CD4-positive, alpha-beta T cell (primary cell): ENCODE data around the gene SRRD. TPM values are rescaled to one million over a fixed set of nuclear protein-coding genes. Genes with fewer than 3 reads are reported as not detected.

Experiments
- ATAC-seq: fragments of 200-7000 bp; cut with Tn5 transposase; one replicate; pipeline ENCODE4 v1.10.0; 2022; ENCODE audit warnings: mild to moderate bottlenecking; ENCODE audit not compliant: poor library complexity
- CTCF ChIA-PET: fragments of 350-600 bp; sonication (Branson Sonifier 250); formaldehyde crosslinking; loops from one replicate; lab custom pipeline; 2021; ENCODE audit warnings: antibody characterized with exemption, inconsistent platforms; lab: Charles Lee
- POLR2A ChIA-PET: fragments of 350-600 bp; sonication (Branson Sonifier 250); formaldehyde crosslinking; loops from one replicate; lab custom pipeline; 2021; ENCODE audit warnings: antibody characterized with exemption, inconsistent platforms; lab: Charles Lee
- DNase-seq, 14 experiments: peaks; one replicate each; pipeline ENCODE4 v3.0.0-alpha.2; 2013 to 2020; ENCODE audit warnings: mixed read lengths in 2 of 14
- H3K27ac ChIP-seq, 2 donors: one replicate each; pipeline versions ENCODE4 v1.5.1 to v1.7.0; 2013; ENCODE audit warnings: low read length in 2 of 2, low read depth in 1 of 2, mild to moderate bottlenecking in 1 of 2
- H3K27me3 ChIP-seq, 2 experiments: 1 replicate in 1 of 2; 2 replicates in 1 of 2; pipeline versions ENCODE4 v1.6.1 to v1.7.0; 2013; ENCODE audit warnings: low read length in 2 of 2, control low read depth in 1 of 2, mild to moderate bottlenecking in 1 of 2, moderate library complexity in 1 of 2; ENCODE audit not compliant: insufficient read depth in 2 of 2, control insufficient read depth in 1 of 2
- H3K36me3 ChIP-seq: one replicate; pipeline ENCODE4 v1.6.1; 2013; ENCODE audit warnings: low read length, control low read depth; ENCODE audit not compliant: insufficient read depth
- H3K4me1 ChIP-seq: one replicate; pipeline ENCODE4 v1.6.1; 2013; ENCODE audit warnings: low read length, control low read depth; ENCODE audit not compliant: insufficient read depth
- H3K4me3 ChIP-seq: one replicate; pipeline ENCODE4 v1.5.1; 2013; ENCODE audit warnings: mild to moderate bottlenecking, low read length, moderate library complexity
- H3K9me3 ChIP-seq, 2 experiments: 1 replicate in 1 of 2; 2 replicates in 1 of 2; pipeline versions ENCODE4 v1.6.1 to v1.7.0; 2013; ENCODE audit warnings: low read length in 2 of 2, mild to moderate bottlenecking in 2 of 2, control low read depth in 1 of 2, moderate library complexity in 1 of 2; ENCODE audit not compliant: control insufficient read depth in 1 of 2, insufficient read depth in 1 of 2
- H3K27ac Mint-ChIP-seq: one replicate; pipeline ENCODE4 v1.8.0; 2020; ENCODE audit warnings: mixed read lengths
- H3K27me3 Mint-ChIP-seq: one replicate; pipeline ENCODE4 v1.8.0; 2021; ENCODE audit warnings: mixed read lengths
- H3K36me3 Mint-ChIP-seq: one replicate; pipeline ENCODE4 v1.8.0; 2021; ENCODE audit warnings: low read depth, mixed read lengths
- H3K4me1 Mint-ChIP-seq: one replicate; pipeline ENCODE4 v1.8.0; 2021; ENCODE audit warnings: low read depth, mixed read lengths
- H3K4me3 Mint-ChIP-seq: one replicate; pipeline ENCODE4 v1.8.0; 2020; ENCODE audit warnings: mild to moderate bottlenecking, mixed read lengths
- H3K9me3 Mint-ChIP-seq: one replicate; pipeline ENCODE4 v1.8.0; 2020; ENCODE audit warnings: mixed read lengths
- CTCF ChIP-seq: fragments of 200-600 bp; IDR thresholded peaks from one replicate; pipeline ENCODE4 v1.8.0; 2022; ENCODE audit warnings: antibody characterized with exemption, mild to moderate bottlenecking
- intact Hi-C, 2 experiments: fragments of 100-400 bp; cut with DNase I in 1 of 2; cut with micrococcal nuclease in 1 of 2; formaldehyde crosslinking; loops; one replicate each; pipeline versions ENCODE4 v1.15.1 to v1.9.0; 2023 to 2025; cut with DNase I, micrococcal nuclease
- total RNA-seq, 174 experiments: library from RNA in 2 of 174; stranded (reverse) in 2 of 174; gene quantifications; one replicate each; pipeline ENCODE4 v1.2.3 and lab custom pipeline; 2021 to 2026

Gene SRRD
- total RNA-seq, 2 experiments from 2014 or later: 25.8 to 27.2 TPM

DNA sequence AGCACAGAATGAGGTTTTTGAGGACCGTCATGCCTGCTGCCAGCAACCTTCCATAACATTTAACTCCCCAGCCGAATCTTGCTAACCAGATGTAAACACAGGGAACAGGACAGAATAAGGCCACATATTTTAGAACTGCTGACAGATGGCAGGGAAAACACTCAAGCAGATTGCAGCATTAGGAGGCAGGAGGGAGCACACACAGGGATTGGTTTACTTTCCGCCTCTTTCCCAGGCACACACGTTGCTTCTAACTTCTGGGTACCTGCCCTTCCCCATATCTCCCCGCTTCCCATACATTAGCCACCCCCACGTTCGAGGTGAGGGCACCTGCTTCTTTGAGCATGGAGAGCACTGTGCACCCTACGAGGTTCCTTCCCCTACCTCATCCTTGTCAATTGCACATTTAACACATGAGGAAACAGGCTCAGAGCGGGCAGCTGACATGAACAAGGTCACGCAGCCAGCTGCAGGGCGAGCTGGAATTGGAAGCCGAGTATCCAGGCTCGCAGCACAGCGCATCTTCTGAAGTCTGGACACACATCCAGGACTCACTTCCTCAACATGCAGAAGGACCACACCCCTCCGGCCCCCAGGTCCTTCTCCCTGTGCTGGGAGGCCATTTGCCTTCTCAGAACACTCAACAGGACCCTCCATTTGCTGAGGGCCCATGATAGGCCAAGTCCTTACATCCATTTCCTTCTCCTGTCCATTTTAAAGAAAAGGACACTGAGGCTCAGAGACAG, 35.9 kb upstream of the SRRD start:
- POLR2A ChIA-PET: no interaction called here
- CTCF ChIA-PET: no interaction called here

GRCh38 chr22:26448334-26448733, 35.3 kb upstream of the SRRD start:
- H3K4me1 ChIP-seq: no peaks in the 10 kb centered on the region
- Mint-ChIP-seq H3K27me3 (no peaks in the 10 kb centered on the region), H3K4me3 (no peak overlapping the region), H3K9me3 (no peaks in the 10 kb centered on the region), H3K27ac (no peak overlapping the region), H3K36me3 (peaks cover 37% of the 10 kb centered on the region), H3K4me1 (no peaks in the 10 kb centered on the region)
- DNase-seq: no peak
- H3K27ac ChIP-seq: no peak overlapping the region
- ChIA-PET POLR2A (no interaction called here), CTCF (no interaction called here)
- ATAC-seq: no peak
- no peak for TF ChIP-seq CTCF
- intact Hi-C loops: no loop called here
- H3K27me3 ChIP-seq: no peaks in the 10 kb centered on the region
- peaks cover 29% of the 10 kb centered on the region for H3K36me3 ChIP-seq
- H3K9me3 ChIP-seq: no peaks in the 10 kb centered on the region
- H3K4me3 ChIP-seq: no peak overlapping the region

More for the DNA sequence above, 35.9 kb upstream of the SRRD start:
- DNase-seq (no peak), ATAC-seq (no peak)
- Histone ChIP-seq H3K36me3 (peaks cover 29% of the 10 kb centered on the region), H3K9me3 (no peaks in the 10 kb centered on the region), H3K27ac (no peak overlapping the region), H3K4me1 (no peaks in the 10 kb centered on the region), H3K27me3 (no peaks in the 10 kb centered on the region), H3K4me3 (no peak overlapping the region)
- Mint-ChIP-seq H3K4me3 (no peak overlapping the region), H3K27ac (no peak overlapping the region), H3K4me1 (no peaks in the 10 kb centered on the region), H3K36me3 (peaks cover 31% of the 10 kb centered on the region), H3K27me3 (no peaks in the 10 kb centered on the region), H3K9me3 (no peaks in the 10 kb centered on the region)
- no peak for TF ChIP-seq CTCF
- intact Hi-C loops: no loop called here

GRCh38 chr22:26448941-26449340, 34.7 kb upstream of the SRRD start:
- ATAC-seq (no peak), DNase-seq (no peak)
- no peaks in the 10 kb centered on the region for H3K9me3 Mint-ChIP-seq
- H3K27ac Mint-ChIP-seq: no peak overlapping the region
- H3K27me3 Mint-ChIP-seq: no peaks in the 10 kb centered on the region
- no peak overlapping the region for H3K4me3 ChIP-seq
- ChIA-PET POLR2A (no interaction called here), CTCF (no interaction called here)
- no peaks in the 10 kb centered on the region for H3K4me1 ChIP-seq
- intact Hi-C loops: no loop called here
- H3K36me3 ChIP-seq: peaks cover 35% of the 10 kb centered on the region
- H3K4me1 Mint-ChIP-seq: no peaks in the 10 kb centered on the region
- no peak for TF ChIP-seq CTCF
- no peak overlapping the region for H3K4me3 Mint-ChIP-seq
- H3K27me3 ChIP-seq: no peaks in the 10 kb centered on the region
- no peak overlapping the region for H3K27ac ChIP-seq
- H3K36me3 Mint-ChIP-seq: peaks cover 43% of the 10 kb centered on the region
- no peaks in the 10 kb centered on the region for H3K9me3 ChIP-seq
